Panc1 (cell line): ENCODE results near the gene NDUFS4.

Experiments used
- CTCF ChIP-seq: fragments of 450-650 bp; IDR thresholded peaks from 2 replicates; pipeline ENCODE4 v1.5.1; 2017; ENCODE audit warnings: mild to moderate bottlenecking
- POLR2AphosphoS5 ChIP-seq: IDR thresholded peaks from 2 replicates; pipeline ENCODE4 v1.6.1; 2012; ENCODE audit warnings: mild to moderate bottlenecking, low read depth, low read length, moderate library complexity

DNA sequence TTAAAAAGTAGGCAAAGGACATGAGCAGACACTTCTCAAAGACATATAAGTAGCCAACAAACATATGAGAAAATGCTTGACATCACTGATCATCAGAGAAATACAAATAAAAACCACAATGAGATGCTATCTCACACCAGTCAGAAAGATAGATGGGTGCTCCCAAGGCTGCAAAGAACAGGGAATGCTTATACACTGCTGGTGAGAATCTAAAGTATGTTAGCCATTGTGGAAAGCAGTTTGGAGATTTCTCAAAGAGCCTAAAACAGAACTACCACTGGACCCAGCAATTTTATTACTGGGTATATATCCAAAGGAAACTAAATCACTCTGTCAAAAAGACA, 154.2 kb downstream of the NDUFS4 start:
- TF ChIP-seq CTCF: no peak
- TF ChIP-seq POLR2AphosphoS5: no peak
